Fibroblast of the conjunctiva (primary cell): ENCODE results near the gene OLIG2.
A peak's percentile ranks its signal among the peaks of the same experiment; 100 is the strongest.

Experiments
- DNase-seq: peaks from one replicate; pipeline ENCODE4 v3.0.0-alpha.2; 2010; ENCODE audit warnings: low read depth

Gene OLIG2

GRCh38 chr21:33025489-33026442 lies at the start of gene OLIG2:
OLIG2 (plus strand) TSS chr21:33025935; CDS start chr21:33026863, 928 bp downstream.
- no peak for DNase-seq

GRCh38 chr21:32976791-32977190 lies 48.9 kb upstream of the OLIG2 start:
- DNase-seq = no peak

- no peak for DNase-seq
Measured at GRCh38 chr21:32977216-32977615, 48.5 kb upstream of the OLIG2 start.

- DNase-seq = no peak
Measured at GRCh38 chr21:32978331-32979270, 47.1 kb upstream of the OLIG2 start.

- no peak for DNase-seq
Measured at GRCh38 chr21:32979598-32980268, 46.0 kb upstream of the OLIG2 start.

- no peak for DNase-seq
Measured at GRCh38 chr21:32981096-32981495, 44.6 kb upstream of the OLIG2 start.

- DNase-seq = no peak
Measured at GRCh38 chr21:32990666-32991065, 35.1 kb upstream of the OLIG2 start.

GRCh38 chr21:32991361-32991760 lies 34.4 kb upstream of the OLIG2 start:
- no peak for DNase-seq

GRCh38 chr21:32993894-32994293 lies 31.8 kb upstream of the OLIG2 start:
- no peak for DNase-seq

GRCh38 chr21:32994305-32994704 lies 31.4 kb upstream of the OLIG2 start:
- no peak for DNase-seq

GRCh38 chr21:33007747-33008146 lies 18.0 kb upstream of the OLIG2 start:
- DNase-seq = no peak

- DNase-seq = no peak
Measured at GRCh38 chr21:33008333-33009051, 17.2 kb upstream of the OLIG2 start.

- no peak for DNase-seq
Measured at GRCh38 chr21:33010931-33011330, 14.8 kb upstream of the OLIG2 start.

GRCh38 chr21:33011462-33011861 lies 14.3 kb upstream of the OLIG2 start:
- peak; percentile 22 for DNase-seq

GRCh38 chr21:33013626-33014025 lies 12.1 kb upstream of the OLIG2 start:
- DNase-seq = no peak

- no peak for DNase-seq
Measured at GRCh38 chr21:33014331-33014730, 11.4 kb upstream of the OLIG2 start.

- DNase-seq = no peak
Measured at GRCh38 chr21:33015096-33015495, 10.6 kb upstream of the OLIG2 start.

- DNase-seq = no peak
Measured at GRCh38 chr21:33015756-33016155, 10.0 kb upstream of the OLIG2 start.

- DNase-seq = no peak
Measured at GRCh38 chr21:33018707-33019465, 6.8 kb upstream of the OLIG2 start.

- no peak for DNase-seq
Measured at GRCh38 chr21:33019516-33019884, 6.2 kb upstream of the OLIG2 start.
